Measurements from ENCODE around the gene IFNA2. TPM values are rescaled to one million over a fixed set of nuclear protein-coding genes. Genes with fewer than 3 reads are reported as not detected.

IFNA2 gene
- total RNA-seq, 1 experiment from 2014 or later, result not detected

GRCh38 chr9:21413151-21413550 is 28.0 kb upstream of the IFNA2 start:
- H3K4me1 ChIP-seq (ENCODE audit: insufficient read depth, low read length, poor library complexity, severe bottlenecking), result no peaks in the 10 kb centered on the region
- ChIA-PET POLR2A (ENCODE audit: low non-redundant PET) (no interaction called here), CTCF (no interaction called here)
- no TSS peak for BruUV-seq (replicated peaks)
- H3K36me3 ChIP-seq (ENCODE audit: insufficient read depth, low read length, poor library complexity, severe bottlenecking), result no peaks in the 10 kb centered on the region
- H3K9me3 ChIP-seq (ENCODE audit: low read depth, low read length, poor library complexity, severe bottlenecking), result no peaks in the 10 kb centered on the region
- no peak overlapping the region for H3K27ac ChIP-seq (ENCODE audit: low read depth, low read length, poor library complexity, severe bottlenecking)
- TF ChIP-seq EZH2 (IDR thresholded peaks at IDR 0.05; ENCODE audit: borderline replicate concordance, low read depth, low read length, poor library complexity, severe bottlenecking), result no peak
- TF ChIP-seq CTCF (conservative IDR thresholded peaks at IDR 0.05; ENCODE audit: low read depth, low read length), result no peak
- H3K4me3 ChIP-seq (ENCODE audit: low read depth, low read length, poor library complexity, severe bottlenecking), result no peak overlapping the region
- intact Hi-C loops (cut with micrococcal nuclease; ENCODE audit: unreplicated experiment), result no loop called here
- peaks cover 9% of the 10 kb centered on the region for H3K27me3 ChIP-seq (replicated peaks; ENCODE audit: insufficient read depth, low read depth, low read length, poor library complexity)
- DNase-seq (ENCODE audit: low spot score), result no peak

DNA sequence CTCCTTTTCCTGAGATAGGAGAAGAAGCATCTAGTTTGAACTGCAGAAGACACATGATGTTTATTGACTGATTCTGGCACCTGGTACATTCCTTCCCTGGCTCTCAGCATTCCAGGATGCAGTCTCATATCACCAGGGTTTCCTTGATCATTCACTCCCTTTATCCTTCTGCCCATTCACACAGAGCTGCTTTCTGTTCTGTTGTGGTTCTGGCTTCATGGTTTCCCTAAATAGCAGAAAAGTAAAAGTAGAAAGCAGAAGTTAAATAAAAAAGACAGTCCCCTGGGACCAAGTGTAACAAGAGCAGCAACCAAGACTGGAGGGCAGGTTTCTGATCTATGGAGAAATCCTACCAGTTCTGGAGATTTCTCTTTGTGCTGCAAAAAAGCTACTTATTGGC is 26.9 kb upstream of the IFNA2 start:
- ChIA-PET POLR2A (ENCODE audit: low non-redundant PET) (no interaction called here), CTCF (no interaction called here)
- Histone ChIP-seq H3K4me3 (ENCODE audit: low read depth, low read length, poor library complexity, severe bottlenecking) (no peak overlapping the region), H3K36me3 (ENCODE audit: insufficient read depth, low read length, poor library complexity, severe bottlenecking) (no peaks in the 10 kb centered on the region), H3K27ac (ENCODE audit: low read depth, low read length, poor library complexity, severe bottlenecking) (no peak overlapping the region), H3K27me3 (replicated peaks; ENCODE audit: insufficient read depth, low read depth, low read length, poor library complexity) (peaks cover 9% of the 10 kb centered on the region), H3K9me3 (ENCODE audit: low read depth, low read length, poor library complexity, severe bottlenecking) (no peaks in the 10 kb centered on the region), H3K4me1 (ENCODE audit: insufficient read depth, low read length, poor library complexity, severe bottlenecking) (no peaks in the 10 kb centered on the region)
- intact Hi-C loops (cut with micrococcal nuclease; ENCODE audit: unreplicated experiment), result no loop called here
- no peak for TF ChIP-seq EZH2 (IDR thresholded peaks at IDR 0.05; ENCODE audit: borderline replicate concordance, low read depth, low read length, poor library complexity, severe bottlenecking)
- TF ChIP-seq CTCF (conservative IDR thresholded peaks at IDR 0.05; ENCODE audit: low read depth, low read length), result no peak
- no TSS peak for BruUV-seq (replicated peaks)
- DNase-seq (ENCODE audit: low spot score), result no peak

DNA sequence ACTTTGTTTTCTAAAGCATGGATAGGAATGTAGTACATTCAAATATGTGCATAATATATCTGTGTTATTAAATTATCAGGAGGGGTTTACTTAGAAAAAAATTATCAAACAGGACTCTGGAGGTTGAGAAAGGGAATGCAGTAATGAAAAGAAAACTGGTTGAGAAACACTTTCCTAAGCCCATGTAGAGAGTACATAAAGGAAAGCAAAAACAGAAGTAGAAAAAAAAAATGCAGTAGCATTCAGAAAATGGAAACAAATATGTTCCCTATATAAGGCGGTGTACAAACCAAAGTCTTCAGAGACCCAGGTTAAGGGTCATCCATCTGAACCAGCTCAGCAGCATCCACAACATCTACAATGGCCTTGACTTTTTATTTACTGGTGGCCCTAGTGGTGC is 23.6 kb upstream of the IFNA2 start, which contains the start of gene IFNA8:
Gene IFNA8 (plus strand): TSS at position 301 of the 400 bp plus-strand sequence. CDS start 60 bp downstream, at position 361.
- no peaks in the 10 kb centered on the region for H3K9me3 ChIP-seq (ENCODE audit: low read depth, low read length, poor library complexity, severe bottlenecking)
- POLR2A ChIA-PET (ENCODE audit: low non-redundant PET), result no interaction called here
- peaks cover 24% of the 10 kb centered on the region for H3K27me3 ChIP-seq (replicated peaks; ENCODE audit: insufficient read depth, low read depth, low read length, poor library complexity)
- H3K4me3 ChIP-seq (ENCODE audit: low read depth, low read length, poor library complexity, severe bottlenecking), result no peak within 1 kb of the TSS
- no peaks in the 10 kb centered on the region for H3K36me3 ChIP-seq (ENCODE audit: insufficient read depth, low read length, poor library complexity, severe bottlenecking)
- BruUV-seq (replicated peaks), result no TSS peak
- CTCF ChIA-PET, result no interaction called here
- no peak for DNase-seq (ENCODE audit: low spot score)
- H3K27ac ChIP-seq (ENCODE audit: low read depth, low read length, poor library complexity, severe bottlenecking), result no peak within 1 kb of the TSS
- intact Hi-C loops (cut with micrococcal nuclease; ENCODE audit: unreplicated experiment), result no loop called here
- H3K4me1 ChIP-seq (ENCODE audit: insufficient read depth, low read length, poor library complexity, severe bottlenecking), result no peaks in the 10 kb centered on the region
- TF ChIP-seq EZH2 (IDR thresholded peaks at IDR 0.05; ENCODE audit: borderline replicate concordance, low read depth, low read length, poor library complexity, severe bottlenecking), result no peak
- TF ChIP-seq CTCF (conservative IDR thresholded peaks at IDR 0.05; ENCODE audit: low read depth, low read length), result no peak
